Activated CD4-positive, alpha-beta T cell treated with anti-CD3 and anti-CD28 coated beads, Interleukin-2, Interleukin-6, amounts not matched to agents 100 ng/mL and 50 ng/mL, durations not matched to agents 16 hours and 8 hours (primary cell): ENCODE data around the gene SCN10A.

Source experiments
- DNase-seq: peaks from one replicate; pipeline ENCODE4 v3.0.0-alpha.2; 2020

Gene SCN10A

DNA sequence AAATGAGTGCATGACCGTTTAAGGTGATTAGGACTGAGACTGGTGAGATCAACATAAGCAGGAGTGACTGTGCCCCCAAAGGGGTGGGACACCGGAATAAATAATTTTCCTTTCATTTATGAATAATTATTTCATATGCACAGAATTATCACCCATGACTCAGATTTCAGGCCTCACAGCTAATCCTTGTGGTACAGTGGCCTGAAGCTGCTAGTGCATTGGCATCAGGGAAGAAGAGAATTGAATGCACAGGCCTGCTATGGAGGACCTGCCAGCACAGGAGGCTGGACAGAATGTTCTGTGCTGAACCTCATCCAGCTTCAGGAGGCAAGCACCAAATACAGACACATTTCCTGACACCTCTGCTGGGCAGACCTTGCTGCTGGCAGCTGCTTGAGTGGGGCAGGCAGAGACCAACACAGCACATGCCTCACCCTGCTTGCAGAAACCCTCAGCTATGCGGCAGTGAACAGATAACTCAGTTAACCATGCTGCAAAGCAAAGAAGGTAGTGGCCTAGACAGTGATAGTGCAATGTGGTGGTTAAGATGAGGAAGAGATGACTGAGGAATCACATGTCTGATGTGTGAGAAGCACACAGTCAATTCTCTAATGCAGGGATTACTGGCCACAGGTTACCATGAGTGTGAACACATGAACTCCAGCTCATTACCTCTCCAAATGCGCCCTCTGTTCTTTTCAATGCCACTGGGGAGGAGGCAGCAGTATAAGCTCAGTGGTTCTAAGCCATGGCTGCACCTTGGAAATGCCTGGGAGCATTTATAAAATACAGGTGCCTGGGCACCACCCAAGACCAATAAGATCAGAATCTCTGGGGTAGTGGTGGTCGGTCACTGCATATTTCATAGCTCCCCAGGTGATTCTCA, 98.4 kb downstream of the SCN10A start:
- DNase-seq, result no peak

DNA sequence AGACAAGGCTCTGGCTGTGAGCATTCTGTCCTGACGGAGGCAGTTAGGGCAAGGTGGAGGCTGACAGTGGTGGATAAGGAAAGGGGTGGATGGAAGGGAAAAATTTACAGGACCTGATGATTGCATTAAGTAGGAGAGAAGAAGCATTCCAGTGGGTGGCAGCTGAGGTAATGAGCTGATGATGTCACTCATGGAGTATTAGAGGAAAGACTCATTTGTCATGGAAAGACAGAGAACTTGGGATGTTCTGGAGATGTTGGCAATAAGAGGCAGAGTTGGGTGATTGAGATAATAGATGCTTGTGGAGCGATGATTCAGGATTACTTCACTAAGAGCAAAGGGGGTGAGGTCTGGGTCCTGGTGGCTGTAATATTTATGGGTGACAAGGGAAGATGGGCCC, 102.9 kb downstream of the SCN10A start:
- DNase-seq, result no peak

DNA sequence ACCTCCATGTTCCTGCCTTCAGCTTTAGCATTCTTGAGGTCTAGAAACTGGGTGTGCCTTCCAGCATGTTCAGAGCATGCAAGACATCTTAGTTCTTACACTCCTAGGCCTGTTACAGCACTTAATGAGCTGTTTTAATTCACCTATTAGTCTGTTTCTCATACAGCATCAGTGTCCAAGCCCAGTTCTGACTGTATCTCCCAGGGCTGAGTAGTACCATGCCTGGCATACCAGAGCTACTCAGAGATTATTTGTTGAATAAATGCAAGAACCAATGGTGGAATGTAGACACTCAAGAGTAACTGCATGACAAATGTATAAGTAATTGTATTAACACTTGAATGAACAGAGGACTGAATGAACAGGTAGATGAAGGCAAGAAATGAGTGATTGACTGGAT, 104.7 kb downstream of the SCN10A start:
- no peak for DNase-seq

DNA sequence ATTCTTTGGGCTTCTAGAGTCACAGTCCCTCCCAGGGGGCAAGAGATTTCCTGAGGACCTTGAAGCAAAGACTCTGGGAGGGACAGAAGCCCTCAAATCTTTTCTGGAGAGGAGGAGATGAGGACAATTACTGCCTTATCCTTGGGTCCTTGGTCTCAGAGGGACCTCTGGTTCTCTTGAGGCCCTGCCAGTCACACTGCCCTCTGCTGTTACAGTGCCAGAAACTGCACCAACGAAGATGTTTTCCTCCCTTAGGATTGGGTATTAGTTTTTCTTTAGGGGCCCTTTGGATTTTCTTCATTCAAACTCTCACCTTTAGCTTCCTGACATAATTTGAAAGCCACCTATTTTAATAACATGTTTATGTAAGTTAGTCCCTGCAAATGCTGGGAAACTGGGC, 108.3 kb downstream of the SCN10A start:
- DNase-seq, result peak; percentile 10

DNA sequence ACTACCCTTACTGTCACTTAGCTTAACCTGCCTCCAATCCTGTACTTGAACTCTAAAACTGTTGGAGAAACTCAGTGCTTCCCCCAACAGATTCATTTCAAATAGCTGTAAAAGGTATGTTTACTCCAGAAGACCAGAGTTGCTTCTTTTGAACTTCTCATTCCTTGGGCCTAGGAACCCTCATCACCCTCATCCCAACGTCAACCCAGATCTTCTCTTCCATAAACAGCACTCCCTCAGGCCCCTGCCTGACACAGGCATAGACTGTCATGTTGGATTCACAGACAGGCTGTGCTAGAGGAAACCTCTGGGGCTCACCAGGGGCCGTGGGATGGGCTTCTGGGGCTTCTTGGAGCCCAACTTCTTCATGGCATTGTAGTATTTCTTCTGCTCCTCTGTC, 109.1 kb downstream of the SCN10A start:
- no peak for DNase-seq

DNA sequence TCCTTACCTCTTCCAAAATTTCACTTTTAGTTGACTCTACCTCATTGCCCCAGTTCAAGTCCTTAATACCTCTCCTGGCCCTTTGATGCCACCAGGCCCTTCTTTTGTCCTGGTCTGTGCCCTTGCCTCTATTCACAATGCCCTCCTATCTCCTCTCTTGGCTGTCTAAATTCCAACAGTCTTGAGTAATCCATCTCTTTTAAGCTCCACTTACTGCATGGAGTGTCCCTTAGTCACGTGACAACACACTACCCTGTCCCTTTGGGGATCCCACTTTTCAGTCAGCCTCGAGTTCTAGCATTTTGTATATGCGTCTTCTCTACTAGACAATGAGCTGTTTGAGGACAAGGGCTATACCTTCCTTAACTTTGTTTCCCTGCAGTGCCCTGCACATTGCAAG, 113.8 kb downstream of the SCN10A start:
- no peak for DNase-seq

DNA sequence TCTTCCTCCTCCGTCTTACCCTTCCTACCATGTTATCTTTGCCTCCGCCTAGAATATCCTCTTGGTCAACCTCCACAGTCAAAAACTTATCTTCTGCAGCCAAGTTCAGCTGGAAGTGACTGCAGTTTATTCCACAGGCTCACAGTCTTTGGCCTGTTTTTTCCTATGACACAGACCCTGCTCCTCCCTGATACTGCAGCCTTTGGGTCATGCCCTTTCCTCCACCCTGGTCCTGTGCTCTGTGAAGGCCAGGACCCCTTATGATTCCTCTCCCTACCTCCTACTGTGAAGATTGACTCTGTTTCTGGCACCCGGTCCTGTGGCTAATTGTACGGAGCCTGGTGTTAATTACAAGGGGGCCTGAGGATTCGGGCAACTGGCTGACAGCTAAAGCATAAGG, 117.3 kb downstream of the SCN10A start:
- DNase-seq, result no peak

DNA sequence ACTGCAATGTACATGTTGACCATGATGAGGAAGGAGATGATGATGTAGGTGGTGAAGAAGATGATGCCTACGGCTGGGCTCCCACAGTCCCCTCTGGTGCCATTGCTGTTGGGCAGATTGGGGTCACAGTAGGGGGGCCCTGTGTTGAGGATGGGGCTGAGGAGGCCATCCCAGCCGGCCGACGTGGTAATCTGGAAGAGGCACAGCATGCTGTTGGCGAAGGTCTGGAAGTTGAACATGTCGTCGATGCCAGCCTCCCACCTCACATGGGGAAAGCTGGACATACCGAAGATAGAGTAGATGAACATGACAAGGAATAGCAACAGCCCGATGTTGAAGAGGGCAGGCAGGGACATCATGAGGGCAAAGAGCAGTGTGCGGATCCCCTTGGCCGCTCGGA, 118.0 kb downstream of the SCN10A start:
- no peak for DNase-seq

DNA sequence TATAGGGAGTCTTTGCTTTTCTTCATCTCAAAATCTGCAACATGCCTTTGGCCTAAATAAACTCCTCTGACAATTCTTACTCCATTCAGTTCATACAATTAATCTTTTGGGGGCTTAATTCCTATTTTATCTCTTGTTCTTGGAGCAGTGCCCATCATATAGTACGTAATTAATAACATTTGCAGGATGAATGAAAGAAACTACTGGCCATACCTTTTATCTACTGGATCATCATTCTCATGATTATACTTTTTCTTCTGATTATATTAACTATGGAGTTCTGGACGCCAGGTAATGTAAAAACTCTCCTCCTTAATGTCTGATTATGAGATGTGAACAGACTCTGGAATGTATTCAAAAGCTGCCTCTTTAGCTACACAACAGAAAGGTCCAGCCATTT, 120.0 kb downstream of the SCN10A start:
- no peak for DNase-seq

DNA sequence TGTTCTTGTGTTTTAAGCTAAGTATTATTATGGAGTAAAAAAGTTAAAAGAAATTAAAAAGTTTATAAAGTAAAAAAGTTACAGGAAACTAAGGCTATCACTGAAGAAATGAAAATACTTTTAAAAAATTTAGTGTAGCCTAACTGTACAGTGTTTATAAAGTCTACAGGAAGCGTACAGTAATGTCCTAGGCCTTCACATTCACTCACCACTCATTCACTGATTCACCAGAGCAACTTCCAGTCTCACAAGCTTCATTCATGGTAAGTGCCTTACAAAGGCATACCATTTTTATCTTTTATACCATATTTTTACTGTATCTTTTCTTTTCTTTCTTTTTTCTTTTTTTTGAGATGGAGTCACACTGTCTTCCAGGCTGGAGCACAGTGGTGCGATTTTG, 125.8 kb downstream of the SCN10A start:
- no peak for DNase-seq

DNA sequence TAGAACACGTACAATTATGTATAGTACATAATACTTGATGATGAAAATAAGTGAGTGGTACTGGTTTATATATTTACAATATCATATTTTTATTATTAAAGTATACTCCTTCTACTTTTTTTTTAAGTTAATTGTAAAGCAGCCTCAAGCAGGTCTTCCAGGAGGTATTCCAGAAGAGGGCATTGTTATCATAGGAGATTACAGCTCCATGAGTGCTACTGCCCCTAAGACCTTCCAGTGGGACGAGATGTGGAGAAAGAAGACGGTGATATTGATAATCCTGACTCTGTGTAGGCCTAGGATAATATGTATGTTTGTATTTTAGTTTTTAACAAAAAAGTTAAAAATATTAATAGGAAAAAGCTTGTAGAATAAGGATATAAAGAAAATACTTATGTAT, 126.2 kb downstream of the SCN10A start:
- DNase-seq, result no peak

DNA sequence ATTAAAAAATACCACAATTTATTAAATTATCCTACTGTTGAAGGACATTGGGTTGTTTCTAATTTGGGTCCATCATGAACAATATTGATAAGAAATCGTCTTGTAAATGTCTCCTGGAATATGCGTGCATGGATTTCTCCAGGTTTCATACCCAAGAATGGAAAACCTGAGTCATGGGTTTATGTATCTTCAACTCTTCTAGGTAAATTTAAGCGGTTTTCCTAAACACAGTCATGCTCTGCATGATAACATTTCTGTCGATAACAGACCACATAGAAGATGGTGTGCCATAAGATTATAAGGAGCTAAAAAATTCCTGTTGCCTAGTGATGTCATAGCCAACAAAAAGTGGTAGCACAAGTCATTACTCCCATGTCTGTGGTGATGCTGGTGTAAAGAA, 126.7 kb downstream of the SCN10A start:
- no peak for DNase-seq

DNA sequence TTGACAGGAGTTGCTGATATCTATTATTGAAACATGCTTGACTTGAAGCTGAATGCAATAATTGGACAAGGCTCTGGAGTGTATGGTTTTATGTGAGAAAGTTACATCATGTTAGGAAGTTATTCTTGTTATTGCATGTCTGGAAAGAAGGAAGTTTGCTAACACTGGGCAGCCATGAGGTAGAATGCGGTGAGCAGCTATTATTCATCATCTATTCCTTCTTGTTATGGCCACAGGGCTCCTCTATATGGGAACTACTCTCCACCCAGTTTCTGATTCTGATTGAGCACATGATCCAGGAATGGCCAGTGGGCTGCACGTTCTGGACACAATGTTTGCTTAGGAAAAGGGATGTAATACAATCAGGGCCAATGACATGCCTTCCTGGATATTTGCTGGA, 128.7 kb downstream of the SCN10A start:
- DNase-seq, result no peak

DNA sequence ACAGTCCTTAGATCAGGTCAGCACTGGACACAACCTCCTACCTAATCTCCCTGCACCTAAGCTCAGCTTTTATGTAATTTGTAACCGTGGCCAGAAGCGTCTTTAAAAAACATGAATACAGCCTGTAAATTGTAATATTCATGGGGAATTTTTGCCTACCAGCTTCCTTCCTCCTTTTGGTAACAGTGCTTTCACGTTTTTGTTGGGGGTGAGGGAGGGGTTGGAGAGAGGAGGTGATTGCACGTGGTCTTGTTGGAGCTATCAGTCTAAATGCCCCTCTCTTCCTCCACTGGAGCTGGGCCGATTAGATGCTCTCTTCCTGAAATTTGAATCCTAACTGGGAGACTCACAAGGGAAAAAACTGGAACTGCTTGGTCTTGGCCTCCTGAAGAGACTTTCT, 131.5 kb downstream of the SCN10A start:
- no peak for DNase-seq

DNA sequence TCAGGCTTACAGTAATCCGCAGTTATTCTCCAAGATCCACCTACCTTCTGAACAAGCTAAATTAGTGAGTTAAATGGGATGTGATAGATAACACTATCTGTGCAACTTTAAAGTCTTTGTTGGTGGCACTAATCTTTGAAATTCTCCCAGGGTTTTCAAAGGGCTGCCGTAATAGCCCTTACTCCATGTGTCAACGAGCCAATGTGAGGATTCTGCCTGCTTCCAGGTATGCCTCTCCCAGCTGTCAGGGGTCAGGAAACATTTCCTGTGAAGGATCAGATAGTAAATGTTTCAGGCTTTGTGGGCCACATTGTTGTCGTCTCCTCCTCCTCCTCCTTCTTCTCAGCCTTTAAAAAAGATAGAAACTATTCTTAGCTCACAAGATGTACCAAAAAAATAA, 146.3 kb downstream of the SCN10A start:
- DNase-seq, result no peak

DNA sequence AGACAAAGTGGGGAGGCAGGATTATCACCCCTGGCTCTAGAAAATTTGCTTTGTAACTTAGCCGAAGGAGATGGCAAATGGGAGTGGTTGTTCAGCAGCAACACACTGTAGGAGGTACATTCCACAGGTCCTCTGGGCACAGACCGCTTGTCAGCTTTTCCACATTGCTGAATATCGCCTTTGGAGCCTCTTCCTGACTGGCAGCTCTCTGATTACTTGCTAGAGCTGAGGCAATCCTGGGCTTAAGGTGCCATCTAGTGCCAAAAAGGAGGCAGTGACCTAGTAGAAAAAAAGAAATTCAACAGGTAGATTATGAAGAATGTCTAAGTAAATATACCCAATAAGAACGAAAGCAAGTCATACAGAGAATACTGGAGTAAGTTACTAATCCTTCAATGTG, 153.5 kb downstream of the SCN10A start:
- peak; percentile 30 for DNase-seq

DNA sequence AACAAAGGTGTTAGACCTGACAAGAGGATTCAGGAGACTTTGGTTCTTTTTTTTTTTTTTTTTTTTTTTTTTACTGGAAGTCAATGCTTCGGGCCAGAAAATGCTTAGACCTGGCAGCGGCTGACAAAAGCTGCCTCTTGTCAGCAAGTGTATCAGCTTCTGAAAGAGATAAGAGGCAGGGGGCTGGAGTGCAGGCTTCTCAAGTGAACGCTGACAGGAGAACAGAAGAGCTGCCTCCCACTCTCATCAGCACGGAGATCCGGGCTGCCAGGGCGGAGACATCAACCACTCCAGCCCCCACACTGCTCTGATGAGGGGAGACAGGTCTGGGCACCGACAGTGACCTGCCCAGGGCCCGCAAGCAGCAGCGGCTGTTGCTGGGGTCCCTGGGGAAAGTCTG, 157.2 kb downstream of the SCN10A start:
- DNase-seq, result no peak

DNA sequence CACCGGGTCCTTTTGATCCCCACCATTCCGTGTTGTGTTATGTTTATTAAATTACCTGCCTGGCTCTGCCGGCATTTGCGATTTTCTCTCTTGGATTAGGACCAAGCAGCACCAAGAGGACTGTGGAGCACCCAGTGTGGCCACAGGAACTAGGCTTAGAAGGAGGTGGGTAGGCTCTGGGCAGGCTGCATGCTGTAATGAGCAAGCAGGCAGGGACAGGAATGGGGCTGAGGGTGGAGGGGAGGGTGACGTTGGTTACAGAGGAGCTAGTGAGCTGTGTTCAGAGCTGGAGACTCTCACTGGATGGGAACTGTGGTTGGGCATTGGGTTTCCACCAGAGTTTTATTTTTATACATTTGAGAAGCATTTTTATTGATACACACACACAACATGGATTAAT, 158.6 kb downstream of the SCN10A start:
- no peak for DNase-seq

DNA sequence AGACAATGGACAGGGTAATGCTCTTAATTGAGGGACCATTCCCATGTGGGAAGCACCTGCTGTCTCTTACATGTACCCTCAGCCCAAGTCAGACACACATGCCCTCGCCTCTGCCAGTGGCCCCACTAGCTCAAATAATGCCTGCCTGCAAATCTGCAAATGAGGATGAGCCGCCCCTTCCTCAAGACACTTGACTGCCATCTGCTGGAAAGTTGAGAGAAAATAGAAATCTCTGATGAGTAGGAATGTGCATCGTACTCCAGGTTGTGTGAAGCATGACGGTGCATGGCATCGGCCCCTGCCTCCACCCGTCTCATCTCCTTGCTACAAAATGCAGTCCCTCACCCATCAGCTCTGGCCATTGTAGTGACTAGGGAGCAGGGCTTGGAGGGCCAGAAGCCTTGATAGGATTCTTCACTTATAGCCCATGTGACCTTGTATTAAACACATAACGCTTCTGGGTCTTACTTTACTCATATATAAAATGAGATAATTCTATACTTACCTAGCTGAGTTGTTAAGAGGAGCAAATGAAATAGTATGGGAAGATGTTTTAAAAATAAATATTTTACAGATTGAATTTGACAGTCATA, 160.2 kb downstream of the SCN10A start:
- peak; percentile 51 for DNase-seq

DNA sequence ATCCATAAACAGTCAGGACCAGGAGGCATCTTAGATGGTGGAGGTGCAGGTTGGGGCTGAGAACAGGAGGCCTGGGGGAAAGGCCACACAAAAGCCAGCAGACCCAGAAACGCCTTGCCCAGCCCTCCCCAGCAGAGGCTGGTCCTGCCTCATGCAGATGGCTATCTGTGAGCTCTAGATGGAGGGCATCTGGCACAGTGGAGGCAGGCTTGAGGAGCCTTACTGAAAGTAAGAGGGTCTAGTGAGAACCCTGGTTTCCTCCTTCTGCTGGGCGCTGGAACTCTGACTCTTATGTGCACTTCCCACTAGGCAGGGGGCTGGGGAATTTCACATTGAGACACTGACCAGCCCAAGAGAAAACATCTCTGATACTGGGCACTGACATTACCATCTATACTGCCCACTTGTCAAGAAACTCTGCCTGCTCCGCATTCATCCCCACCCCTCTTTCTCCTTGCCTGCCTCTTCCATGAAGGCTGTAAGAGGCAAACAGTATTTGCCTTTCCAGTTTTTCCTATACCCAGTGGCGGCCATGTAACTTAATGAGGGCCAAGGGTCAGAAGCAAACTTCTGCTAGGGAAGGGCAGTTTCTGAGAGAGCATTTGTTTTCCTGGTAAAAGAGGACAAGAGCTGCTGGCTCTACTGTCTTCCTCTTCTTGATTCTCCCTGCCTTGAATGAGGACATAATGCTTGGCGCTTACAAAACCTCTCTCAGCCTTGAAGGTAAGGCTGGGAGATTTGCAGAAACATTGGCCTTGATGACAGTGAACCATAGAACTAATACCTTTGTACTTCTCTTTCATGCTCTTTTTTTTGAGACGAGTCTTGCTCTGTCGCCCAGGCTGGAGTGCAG, 162.1 kb downstream of the SCN10A start:
- no peak for DNase-seq

DNA sequence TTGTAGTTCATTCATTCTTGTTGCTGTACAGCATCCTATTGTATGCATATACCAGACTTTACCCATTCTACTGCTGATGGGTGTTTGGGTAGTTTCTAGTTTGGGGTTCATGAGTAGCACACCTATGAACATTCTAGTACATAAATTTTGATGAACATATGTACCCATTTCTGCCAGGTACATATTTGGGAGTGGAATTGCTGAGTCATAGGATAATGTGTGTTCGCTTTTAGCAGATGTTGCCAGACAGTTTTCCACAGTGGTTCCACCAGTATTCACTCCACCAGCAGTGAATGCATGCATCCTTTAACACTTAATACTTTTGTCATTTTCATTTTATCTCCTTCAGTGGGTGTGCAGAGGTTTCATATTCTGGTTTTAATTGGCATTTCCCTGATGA, 163.1 kb downstream of the SCN10A start:
- DNase-seq, result no peak

DNA sequence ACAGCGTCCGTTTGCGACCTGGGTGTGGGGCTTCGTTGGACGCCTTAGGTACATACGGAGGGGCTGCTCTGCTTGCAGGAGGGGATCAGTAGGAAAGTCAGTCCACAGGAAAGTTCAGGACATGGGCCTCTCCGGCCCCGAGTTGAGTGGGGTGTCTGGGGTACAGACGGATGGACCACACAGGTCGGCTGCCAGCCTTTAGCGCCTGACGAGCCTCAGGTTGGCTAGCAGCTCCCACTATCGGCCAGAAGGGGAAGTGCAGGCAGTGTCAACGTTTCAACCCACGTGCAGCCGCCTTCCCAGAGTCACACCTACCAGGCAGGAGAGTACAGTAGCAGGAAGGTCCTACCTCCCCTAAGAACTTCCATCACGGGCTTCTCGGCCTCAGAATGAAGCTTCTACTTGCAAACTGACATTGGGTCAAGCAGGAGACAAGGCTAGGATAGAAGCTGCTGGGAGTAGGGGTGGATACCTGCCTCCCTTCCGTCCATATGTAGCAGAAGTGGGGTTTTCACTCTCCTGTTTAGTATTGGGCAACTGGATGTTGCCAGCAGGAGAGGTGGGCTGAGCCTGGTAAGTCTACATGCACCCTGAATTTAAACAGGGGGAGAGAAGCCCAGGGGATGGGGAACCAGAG, 164.7 kb downstream of the SCN10A start:
- DNase-seq, result peak; percentile 83

DNA sequence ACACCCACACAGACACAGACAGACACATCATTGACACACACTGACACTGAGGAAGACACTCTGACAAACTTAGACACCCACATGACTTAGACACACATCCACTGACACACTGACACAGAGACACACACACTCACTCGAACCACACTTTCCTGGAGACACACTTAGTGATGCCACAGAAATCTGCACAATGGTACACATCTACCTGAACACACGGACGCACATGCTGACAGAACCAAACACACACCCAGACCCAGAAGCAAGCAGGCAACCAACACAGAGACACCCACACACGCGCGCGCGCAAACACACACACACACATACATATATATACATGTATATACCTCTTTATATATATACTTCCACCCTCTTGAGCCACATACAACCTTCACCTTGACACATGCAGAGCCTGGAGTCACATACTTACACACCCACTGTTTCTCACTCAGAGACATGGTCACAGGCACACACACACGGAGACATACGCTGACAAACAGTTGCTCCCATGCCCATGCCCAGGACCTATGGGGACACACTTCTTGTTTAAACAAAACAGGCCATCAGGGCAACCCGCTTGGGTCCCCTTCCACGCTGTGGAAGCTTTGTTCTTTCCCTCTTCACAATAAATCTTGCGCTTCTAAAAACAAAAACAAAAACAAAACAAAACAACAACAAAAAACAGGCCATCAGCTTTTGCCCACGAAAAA, 165.6 kb downstream of the SCN10A start:
- no peak for DNase-seq
